Sigmoid colon (tissue), 4 donors: ENCODE data around the gene SLC36A2.

Experiments used
- EP300 ChIP-seq, 4 donors: sonication (generic); formaldehyde crosslinking; IDR thresholded peaks; one replicate each; pipeline ENCODE4 v1.6.1; 2017; ENCODE audit warnings: antibody characterized with exemption in 4 of 4
- POLR2A ChIP-seq, 2 donors: fragments of 450-650 bp; IDR thresholded peaks; one replicate each; pipeline ENCODE4 v1.6.1; 2016; ENCODE audit warnings: antibody characterized with exemption in 2 of 2, mild to moderate bottlenecking in 2 of 2, moderate library complexity in 2 of 2
- POLR2AphosphoS5 ChIP-seq, 4 donors: sonication (generic); formaldehyde crosslinking; IDR thresholded peaks; one replicate each; pipeline ENCODE4 v1.6.1; 2017; ENCODE audit warnings: antibody characterized with exemption in 4 of 4
- TF ChIP-seq, protein P1 (sequence below), 4 experiments: fragments of 450-650 bp in 3 of 4; fragments of 200-600 bp in 1 of 4; IDR thresholded peaks; one replicate each; pipeline ENCODE4 v1.5.1; 2016 to 2019; ENCODE audit warnings: antibody characterized with exemption in 4 of 4, mild to moderate bottlenecking in 3 of 4, moderate library complexity in 2 of 4

DNA sequence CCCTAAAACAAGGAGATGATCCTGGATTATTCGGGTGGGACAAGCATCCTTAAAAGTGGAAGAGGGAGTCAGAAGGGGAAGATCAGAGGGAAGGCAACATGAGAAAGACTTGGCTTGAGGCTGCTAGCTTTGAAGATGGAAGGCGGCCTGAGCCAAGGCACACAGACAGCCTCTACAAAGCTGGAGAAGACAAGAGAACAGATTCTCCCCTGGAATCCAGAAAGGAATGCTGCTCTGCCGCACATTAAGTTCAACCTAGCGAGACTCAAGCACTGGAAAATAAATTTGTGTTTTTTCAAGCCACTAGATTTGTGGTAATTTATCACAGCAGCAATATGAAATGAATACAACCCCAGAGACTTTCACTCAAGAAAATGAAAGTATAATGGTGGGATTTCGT, 61.7 kb downstream of the SLC36A2 start:
- TF ChIP-seq POLR2A (IDR thresholded peaks at IDR 0.05) = no peak
- TF ChIP-seq, protein P1, sequence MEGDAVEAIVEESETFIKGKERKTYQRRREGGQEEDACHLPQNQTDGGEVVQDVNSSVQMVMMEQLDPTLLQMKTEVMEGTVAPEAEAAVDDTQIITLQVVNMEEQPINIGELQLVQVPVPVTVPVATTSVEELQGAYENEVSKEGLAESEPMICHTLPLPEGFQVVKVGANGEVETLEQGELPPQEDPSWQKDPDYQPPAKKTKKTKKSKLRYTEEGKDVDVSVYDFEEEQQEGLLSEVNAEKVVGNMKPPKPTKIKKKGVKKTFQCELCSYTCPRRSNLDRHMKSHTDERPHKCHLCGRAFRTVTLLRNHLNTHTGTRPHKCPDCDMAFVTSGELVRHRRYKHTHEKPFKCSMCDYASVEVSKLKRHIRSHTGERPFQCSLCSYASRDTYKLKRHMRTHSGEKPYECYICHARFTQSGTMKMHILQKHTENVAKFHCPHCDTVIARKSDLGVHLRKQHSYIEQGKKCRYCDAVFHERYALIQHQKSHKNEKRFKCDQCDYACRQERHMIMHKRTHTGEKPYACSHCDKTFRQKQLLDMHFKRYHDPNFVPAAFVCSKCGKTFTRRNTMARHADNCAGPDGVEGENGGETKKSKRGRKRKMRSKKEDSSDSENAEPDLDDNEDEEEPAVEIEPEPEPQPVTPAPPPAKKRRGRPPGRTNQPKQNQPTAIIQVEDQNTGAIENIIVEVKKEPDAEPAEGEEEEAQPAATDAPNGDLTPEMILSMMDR (IDR thresholded peaks at IDR 0.05) = no peak
- no peak for TF ChIP-seq EP300 (IDR thresholded peaks at IDR 0.05)
- no peak for TF ChIP-seq POLR2AphosphoS5 (IDR thresholded peaks at IDR 0.05)
